PC-9 (cell line): ENCODE data around the gene BTRC. TPM values are rescaled to one million over a fixed set of nuclear protein-coding genes. Genes with fewer than 3 reads are reported as not detected.

ENCODE experiments used
- BruUV-seq: library from RNA; stranded (reverse); fragments of 400-500 nt; replicated peaks from 2 replicates; lab custom pipeline; 2021; lab: Mats Ljungman, UMichigan
- CTCF ChIA-PET: fragments of 300-600 bp; sonication (Branson Sonifier 250); formaldehyde crosslinking; loops from one replicate; lab custom pipeline; 2022; ENCODE audit warnings: antibody characterized with exemption; lab: Charles Lee
- POLR2A ChIA-PET: fragments of 300-600 bp; sonication (Branson Sonifier 250); formaldehyde crosslinking; loops from one replicate; lab custom pipeline; 2022; ENCODE audit warnings: antibody characterized with exemption; ENCODE audit not compliant: unreplicated experiment; lab: Charles Lee
- DNase-seq, 2 experiments: peaks; one replicate each; pipeline versions ENCODE4 v3.0.0 to v3.0.0-alpha.2; 2015 to 2022; ENCODE audit warnings: mixed read lengths in 1 of 2
- H2AFZ ChIP-seq: fragments of 200-600 bp; sonication (generic); 2 replicates; pipeline ENCODE4 v1.8.1; 2017; ENCODE audit warnings: antibody characterized with exemption
- H3F3A ChIP-seq: fragments of 200-600 bp; sonication (generic); 2 replicates; pipeline ENCODE4 v1.8.1; 2017; ENCODE audit warnings: antibody characterized with exemption, mild to moderate bottlenecking, low read depth; ENCODE audit not compliant: insufficient read depth
- H3K27ac ChIP-seq: fragments of 200-600 bp; sonication (generic); 2 replicates; pipeline ENCODE4 v1.6.1; 2016; ENCODE audit warnings: mixed run types
- H3K27me3 ChIP-seq: fragments of 200-600 bp; sonication (generic); 2 replicates; pipeline ENCODE4 v1.6.1; 2016; ENCODE audit warnings: low read depth, mixed run types; ENCODE audit not compliant: insufficient read depth
- H3K36me3 ChIP-seq: fragments of 200-600 bp; sonication (generic); 2 replicates; pipeline ENCODE4 v1.6.1; 2016; ENCODE audit warnings: low read depth, mixed run types
- H3K4me1 ChIP-seq: fragments of 200-600 bp; sonication (generic); replicated peaks from 2 replicates; pipeline ENCODE4 v1.6.1; 2016; ENCODE audit warnings: mixed run types; ENCODE audit not compliant: insufficient read depth
- H3K4me2 ChIP-seq: fragments of 200-600 bp; sonication (generic); 2 replicates; pipeline ENCODE4 v1.6.1; 2017; ENCODE audit warnings: mixed run types
- H3K4me3 ChIP-seq: fragments of 200-600 bp; sonication (generic); 2 replicates; pipeline ENCODE4 v1.6.1; 2016; ENCODE audit warnings: mixed run types
- H3K79me2 ChIP-seq: fragments of 200-600 bp; sonication (generic); 2 replicates; pipeline ENCODE4 v1.6.1; 2017; ENCODE audit warnings: low read depth, mixed run types
- H3K9me2 ChIP-seq: fragments of 200-600 bp; sonication (generic); 2 replicates; pipeline ENCODE4 v1.8.1; 2017; ENCODE audit warnings: mild to moderate bottlenecking; ENCODE audit not compliant: insufficient read depth
- H3K9me3 ChIP-seq: fragments of 200-600 bp; sonication (generic); 2 replicates; pipeline ENCODE4 v1.8.1; 2016; ENCODE audit warnings: low read depth; ENCODE audit not compliant: insufficient read depth
- H4K20me1 ChIP-seq: fragments of 200-600 bp; sonication (generic); 2 replicates; pipeline ENCODE4 v1.8.1; 2017; ENCODE audit not compliant: insufficient read depth
- EZH2 ChIP-seq: fragments of 200-600 bp; sonication (generic); IDR thresholded peaks from 2 replicates; pipeline ENCODE4 v1.8.0; 2017; ENCODE audit warnings: antibody characterized with exemption, low read depth
- intact Hi-C: fragments of 100-400 bp; cut with micrococcal nuclease; formaldehyde crosslinking; loops from one replicate; pipeline ENCODE4 v1.10.0; 2022; ENCODE audit not compliant: unreplicated experiment
- total RNA-seq: library from RNA; stranded (reverse); gene quantifications from 2 replicates; pipeline ENCODE4 v1.2.3, GENCODE V29; 2021
- TF ChIP-seq, protein P1 (sequence below): fragments of 200-600 bp; sonication (generic); conservative IDR thresholded peaks from 2 replicates; pipeline ENCODE4 v1.6.1; 2017; ENCODE audit warnings: mixed run types, antibody characterized with exemption, mild to moderate bottlenecking, moderate library complexity

The BTRC gene
- total RNA-seq, 1 experiment from 2014 or later, result 15.6 TPM

GRCh38 chr10:101494650-101495049 lies 140.7 kb downstream of the BTRC start:
- TF ChIP-seq EZH2, result no peak
- TF ChIP-seq, protein P1, sequence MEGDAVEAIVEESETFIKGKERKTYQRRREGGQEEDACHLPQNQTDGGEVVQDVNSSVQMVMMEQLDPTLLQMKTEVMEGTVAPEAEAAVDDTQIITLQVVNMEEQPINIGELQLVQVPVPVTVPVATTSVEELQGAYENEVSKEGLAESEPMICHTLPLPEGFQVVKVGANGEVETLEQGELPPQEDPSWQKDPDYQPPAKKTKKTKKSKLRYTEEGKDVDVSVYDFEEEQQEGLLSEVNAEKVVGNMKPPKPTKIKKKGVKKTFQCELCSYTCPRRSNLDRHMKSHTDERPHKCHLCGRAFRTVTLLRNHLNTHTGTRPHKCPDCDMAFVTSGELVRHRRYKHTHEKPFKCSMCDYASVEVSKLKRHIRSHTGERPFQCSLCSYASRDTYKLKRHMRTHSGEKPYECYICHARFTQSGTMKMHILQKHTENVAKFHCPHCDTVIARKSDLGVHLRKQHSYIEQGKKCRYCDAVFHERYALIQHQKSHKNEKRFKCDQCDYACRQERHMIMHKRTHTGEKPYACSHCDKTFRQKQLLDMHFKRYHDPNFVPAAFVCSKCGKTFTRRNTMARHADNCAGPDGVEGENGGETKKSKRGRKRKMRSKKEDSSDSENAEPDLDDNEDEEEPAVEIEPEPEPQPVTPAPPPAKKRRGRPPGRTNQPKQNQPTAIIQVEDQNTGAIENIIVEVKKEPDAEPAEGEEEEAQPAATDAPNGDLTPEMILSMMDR, result no peak
- no peak for DNase-seq
- CTCF ChIA-PET, result no interaction called here
- Histone ChIP-seq H3F3A (no peaks in the 10 kb centered on the region), H3K27me3 (no peaks in the 10 kb centered on the region), H3K4me1 (no peaks in the 10 kb centered on the region), H2AFZ (no peak overlapping the region), H3K4me3 (no peak overlapping the region), H3K27ac (no peak overlapping the region), H3K9me2 (no peaks in the 10 kb centered on the region), H4K20me1 (no peaks in the 10 kb centered on the region; the same call in 1 of the 2 replicates), H3K9me3 (no peaks in the 10 kb centered on the region), H3K4me2 (no peak overlapping the region), H3K36me3 (no peaks in the 10 kb centered on the region), H3K79me2 (no peaks in the 10 kb centered on the region)
- BruUV-seq, result no TSS peak
- POLR2A ChIA-PET, result no interaction called here
- intact Hi-C loops, result no loop called here

- no peaks in the 10 kb centered on the region; the same call in 1 of the 2 replicates for H4K20me1 ChIP-seq
- BruUV-seq, result no TSS peak
- no peak for DNase-seq
- TF ChIP-seq, protein P1, result peak; percentile 25; the same call in 1 of the 2 replicates
- TF ChIP-seq EZH2, result no peak
- H3F3A ChIP-seq, result no peaks in the 10 kb centered on the region
- H3K4me3 ChIP-seq, result no peak overlapping the region
- H3K4me2 ChIP-seq, result no peak overlapping the region
- H3K27me3 ChIP-seq, result no peaks in the 10 kb centered on the region
- H3K9me2 ChIP-seq, result no peaks in the 10 kb centered on the region
- ChIA-PET POLR2A (no interaction called here), CTCF (no interaction called here)
- no peak overlapping the region for H3K27ac ChIP-seq
- H3K9me3 ChIP-seq, result no peaks in the 10 kb centered on the region
- H2AFZ ChIP-seq, result no peak overlapping the region
- intact Hi-C loops, result no loop called here
- no peaks in the 10 kb centered on the region for H3K4me1 ChIP-seq
- H3K79me2 ChIP-seq, result no peaks in the 10 kb centered on the region
- H3K36me3 ChIP-seq, result no peaks in the 10 kb centered on the region
Measured at GRCh38 chr10:101495324-101495925, 141.5 kb downstream of the BTRC start.

DNA sequence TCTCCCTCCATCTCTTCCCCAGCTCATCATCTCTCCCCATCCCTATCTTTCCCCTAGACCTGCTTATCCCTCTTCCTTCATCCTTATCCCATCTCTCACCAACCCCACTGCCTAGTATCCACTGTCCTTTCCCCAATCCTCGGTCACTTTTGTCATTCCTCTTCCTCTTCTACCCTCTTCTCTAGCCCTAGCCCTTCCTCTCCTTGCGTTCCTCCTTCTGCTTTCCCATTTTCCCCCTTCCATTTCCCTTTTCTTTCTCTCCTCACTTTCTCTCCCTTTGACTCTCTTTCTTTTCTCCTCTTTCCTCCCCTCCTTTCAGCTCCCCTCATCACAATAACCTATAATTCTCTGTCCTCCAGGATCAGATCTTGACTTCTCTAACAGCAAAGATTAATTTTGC lies 150.5 kb downstream of the BTRC start:
- Histone ChIP-seq H3K9me3 (no peaks in the 10 kb centered on the region), H3K79me2 (no peaks in the 10 kb centered on the region), H3K36me3 (no peaks in the 10 kb centered on the region), H3K27me3 (no peaks in the 10 kb centered on the region), H4K20me1 (no peaks in the 10 kb centered on the region), H2AFZ (no peak overlapping the region), H3K4me1 (no peaks in the 10 kb centered on the region), H3F3A (no peaks in the 10 kb centered on the region), H3K27ac (no peak overlapping the region), H3K9me2 (no peaks in the 10 kb centered on the region), H3K4me2 (no peak overlapping the region), H3K4me3 (no peak overlapping the region)
- intact Hi-C loops, result no loop called here
- DNase-seq, result no peak
- no TSS peak for BruUV-seq
- POLR2A ChIA-PET, result no interaction called here
- CTCF ChIA-PET, result no interaction called here
- no peak for TF ChIP-seq EZH2
- TF ChIP-seq, protein P1, result no peak
